Skin of body (tissue), 2 donors: ENCODE measurements around the gene BTBD9. TPM values are rescaled to one million over a fixed set of nuclear protein-coding genes. Genes with fewer than 3 reads are reported as not detected.

Experiments used
- DNase-seq: peaks from one replicate; lab custom pipeline; 2025; lab: John Stamatoyannopoulos, UW
- total RNA-seq: library from RNA; depleted of rRNA; stranded (reverse); fragments of >200 nt; gene quantifications from one replicate; pipeline ENCODE4 v1.2.3, GENCODE V29; 2014

Gene BTBD9
- total RNA-seq, 1 donor from 2014 or later, result 15.0 TPM

GRCh38 chr6:38151580-38152500 lies 487.9 kb downstream of the BTBD9 start:
- DNase-seq, result no peak

GRCh38 chr6:38150681-38151296 lies 488.9 kb downstream of the BTBD9 start:
- no peak for DNase-seq

GRCh38 chr6:38150021-38150420 lies 489.7 kb downstream of the BTBD9 start:
- DNase-seq, result no peak

GRCh38 chr6:38149531-38149930 lies 490.2 kb downstream of the BTBD9 start:
- DNase-seq, result no peak

- no peak for DNase-seq
Measured at GRCh38 chr6:38148606-38149005, 491.1 kb downstream of the BTBD9 start.

GRCh38 chr6:38146734-38147027 lies 493.0 kb downstream of the BTBD9 start:
- no peak for DNase-seq

- DNase-seq, result no peak
Measured at GRCh38 chr6:38146021-38146733, 493.6 kb downstream of the BTBD9 start.

- no peak for DNase-seq
Measured at GRCh38 chr6:38144365-38144945, 495.3 kb downstream of the BTBD9 start.

- no peak for DNase-seq
Measured at GRCh38 chr6:38143191-38144150, 496.3 kb downstream of the BTBD9 start.

GRCh38 chr6:38142178-38142902 lies 497.4 kb downstream of the BTBD9 start:
- DNase-seq, result no peak

- no peak for DNase-seq
Measured at GRCh38 chr6:38141716-38142115, 498.0 kb downstream of the BTBD9 start.

- no peak for DNase-seq
Measured at GRCh38 chr6:38141085-38141484, 498.6 kb downstream of the BTBD9 start.

- no peak for DNase-seq
Measured at GRCh38 chr6:38138374-38138773, 501.4 kb downstream of the BTBD9 start.

- no peak for DNase-seq
Measured at GRCh38 chr6:38137608-38138265, 502.0 kb downstream of the BTBD9 start.

GRCh38 chr6:38136547-38136946 lies 503.2 kb downstream of the BTBD9 start:
- no peak for DNase-seq

- no peak for DNase-seq
Measured at GRCh38 chr6:38134704-38135088, 505.0 kb downstream of the BTBD9 start.

GRCh38 chr6:38133932-38134703 lies 505.6 kb downstream of the BTBD9 start:
- DNase-seq, result no peak

GRCh38 chr6:38131527-38131965 lies 508.2 kb downstream of the BTBD9 start:
- DNase-seq, result peak; percentile 66

- DNase-seq, result no peak
Measured at GRCh38 chr6:38127284-38127683, 512.4 kb downstream of the BTBD9 start.
